Stimulated activated CD8-positive, alpha-beta memory T cell treated with anti-CD3 and anti-CD28 coated beads, Interleukin-15, amount 100 ng/mL, for 24 hours (primary cell): Measurements from ENCODE around the gene MMP12.
"Not testable (repeated sequence)": the region's sequence is repeated elsewhere in the genome, so short reads cannot be mapped to it uniquely, and the experiment has no call there.

Source experiments
- DNase-seq: peaks from one replicate; pipeline ENCODE4 v3.0.0-alpha.2; 2020; ENCODE audit warnings: low read depth

MMP12 gene

GRCh38 chr11:102874852-102875251, at the start of gene MMP12:
Gene MMP12, minus strand, starts transcription at chr11:102874982. Its CDS starts 45 bp downstream, at chr11:102874937.
- no peak for DNase-seq

GRCh38 chr11:102921587-102922220, 46.9 kb upstream of the MMP12 start:
- no peak for DNase-seq

- DNase-seq, result no peak
Observed at GRCh38 chr11:102920118-102920684, 45.4 kb upstream of the MMP12 start.

- no peak for DNase-seq
Observed at GRCh38 chr11:102915044-102915375, 40.2 kb upstream of the MMP12 start.

- no peak for DNase-seq
Observed at GRCh38 chr11:102914238-102915043, 39.7 kb upstream of the MMP12 start.

GRCh38 chr11:102912482-102912830, 37.7 kb upstream of the MMP12 start:
- DNase-seq, result no peak

GRCh38 chr11:102911758-102912481, 37.1 kb upstream of the MMP12 start:
- DNase-seq, result no peak

- DNase-seq, result not testable (repeated sequence)
Observed at GRCh38 chr11:102905848-102906247, 31.1 kb upstream of the MMP12 start.

- DNase-seq, result not testable (repeated sequence)
Observed at GRCh38 chr11:102903895-102904294, 29.1 kb upstream of the MMP12 start.

GRCh38 chr11:102900346-102900745, 25.6 kb upstream of the MMP12 start:
- no peak for DNase-seq

GRCh38 chr11:102891736-102892135, 17.0 kb upstream of the MMP12 start:
- no peak for DNase-seq

GRCh38 chr11:102886999-102887398, 12.2 kb upstream of the MMP12 start:
- no peak for DNase-seq

GRCh38 chr11:102883141-102883540, 8.4 kb upstream of the MMP12 start:
- DNase-seq, result no peak

GRCh38 chr11:102882389-102883024, 7.7 kb upstream of the MMP12 start:
- no peak for DNase-seq

- no peak for DNase-seq
Observed at GRCh38 chr11:102879801-102880200, 5.0 kb upstream of the MMP12 start.

- no peak for DNase-seq
Observed at GRCh38 chr11:102878595-102878994, 3.8 kb upstream of the MMP12 start.

GRCh38 chr11:102869354-102869964, 5.3 kb downstream of the MMP12 start:
- DNase-seq, result not testable (repeated sequence)

GRCh38 chr11:102868339-102868738, 6.4 kb downstream of the MMP12 start:
- no peak for DNase-seq

- DNase-seq, result no peak
Observed at GRCh38 chr11:102864724-102865123, 10.1 kb downstream of the MMP12 start.

- DNase-seq, result no peak
Observed at GRCh38 chr11:102853956-102854355, 20.8 kb downstream of the MMP12 start.

- DNase-seq, result no peak
Observed at GRCh38 chr11:102853055-102853454, 21.7 kb downstream of the MMP12 start.
